H9 (cell line): ENCODE results near the gene MUC7. TPM values are rescaled to one million over a fixed set of nuclear protein-coding genes. Genes with fewer than 3 reads are reported as not detected.

ENCODE experiments used
- DNase-seq: peaks from one replicate; pipeline ENCODE4 v3.0.0-alpha.2; 2017
- H2AFZ ChIP-seq: one replicate; pipeline ENCODE4 v1.6.1; 2013; ENCODE audit warnings: mild to moderate bottlenecking, low read length, control low read depth, moderate library complexity
- H2AK5ac ChIP-seq: 2 replicates; pipeline ENCODE4 v1.6.1; 2013; ENCODE audit warnings: low read length, control low read depth, mixed read lengths; ENCODE audit not compliant: insufficient read length
- H2BK120ac ChIP-seq: one replicate; pipeline ENCODE4 v1.6.1; 2013; ENCODE audit warnings: low read depth, mild to moderate bottlenecking, low read length, control low read depth, inconsistent platforms; ENCODE audit not compliant: poor library complexity, severe bottlenecking
- H2BK12ac ChIP-seq: 2 replicates; pipeline ENCODE4 v1.6.1; 2013; ENCODE audit warnings: low read length, control low read depth, mixed read lengths, low read depth; ENCODE audit not compliant: insufficient read length
- H2BK15ac ChIP-seq: 2 replicates; pipeline ENCODE4 v1.6.1; 2013; ENCODE audit warnings: low read depth, low read length, control low read depth
- H2BK20ac ChIP-seq: one replicate; pipeline ENCODE4 v1.6.1; 2013; ENCODE audit warnings: low read depth, mild to moderate bottlenecking, low read length, control low read depth, inconsistent platforms; ENCODE audit not compliant: poor library complexity, severe bottlenecking
- H2BK5ac ChIP-seq: 2 replicates; pipeline ENCODE4 v1.6.1; 2013; ENCODE audit warnings: low read length, control low read depth, mixed read lengths; ENCODE audit not compliant: insufficient read length
- H3K14ac ChIP-seq: 2 replicates; pipeline ENCODE4 v1.6.1; 2013; ENCODE audit warnings: low read length, control low read depth; ENCODE audit not compliant: insufficient read depth
- H3K18ac ChIP-seq: 2 replicates; pipeline ENCODE4 v1.6.1; 2013; ENCODE audit warnings: low read depth, mild to moderate bottlenecking, mixed read lengths, low read length, control low read depth; ENCODE audit not compliant: insufficient read length
- H3K23ac ChIP-seq: 2 replicates; pipeline ENCODE4 v1.6.1; 2013; ENCODE audit warnings: low read length, control low read depth, mixed read lengths, low read depth; ENCODE audit not compliant: insufficient read length
- H3K23me2 ChIP-seq: 2 replicates; pipeline ENCODE4 v1.6.1; 2013; ENCODE audit warnings: low read depth, mild to moderate bottlenecking, mixed read lengths, low read length, control low read depth; ENCODE audit not compliant: insufficient read length, poor library complexity, severe bottlenecking
- H3K27ac ChIP-seq: 2 replicates; pipeline ENCODE4 v1.5.1; 2013; ENCODE audit warnings: low read length, control low read depth, mixed read lengths, low read depth; ENCODE audit not compliant: insufficient read length
- H3K27me3 ChIP-seq: 2 replicates; pipeline ENCODE4 v1.6.1; 2013; ENCODE audit warnings: low read length, control low read depth, inconsistent platforms; ENCODE audit not compliant: insufficient read depth
- H3K4ac ChIP-seq: 2 replicates; pipeline ENCODE4 v1.6.1; 2013; ENCODE audit warnings: low read depth, mild to moderate bottlenecking, control low read depth, inconsistent platforms, low read length, moderate library complexity
- H3K4me1 ChIP-seq: 2 replicates; pipeline ENCODE4 v1.6.1; 2013; ENCODE audit warnings: low read length, control low read depth, inconsistent platforms; ENCODE audit not compliant: insufficient read depth
- H3K4me2 ChIP-seq: 2 replicates; pipeline ENCODE4 v1.6.1; 2013; ENCODE audit warnings: low read length, control low read depth, mixed read lengths; ENCODE audit not compliant: insufficient read length, insufficient read depth
- H3K56ac ChIP-seq: 2 replicates; pipeline ENCODE4 v1.6.1; 2013; ENCODE audit warnings: low read depth, mild to moderate bottlenecking, mixed read lengths, low read length, control low read depth; ENCODE audit not compliant: insufficient read length
- H3K79me1 ChIP-seq: 2 replicates; pipeline ENCODE4 v1.6.1; 2013; ENCODE audit warnings: low read depth, mild to moderate bottlenecking, moderate library complexity, low read length, control low read depth, inconsistent platforms; ENCODE audit not compliant: insufficient read depth, poor library complexity, severe bottlenecking
- H3K79me2 ChIP-seq: 2 replicates; pipeline ENCODE4 v1.6.1; 2013; ENCODE audit warnings: low read length, control low read depth, inconsistent platforms; ENCODE audit not compliant: insufficient read depth
- H3K9ac ChIP-seq: 2 replicates; pipeline ENCODE4 v1.6.1; 2013; ENCODE audit warnings: low read length, control low read depth, mixed read lengths; ENCODE audit not compliant: insufficient read length; ENCODE audit errors: extremely low read depth
- H3K9me3 ChIP-seq: one replicate; pipeline ENCODE4 v1.6.1; 2013; ENCODE audit warnings: low read depth, low read length, inconsistent platforms; ENCODE audit not compliant: control insufficient read depth
- H3T11ph ChIP-seq: one replicate; pipeline ENCODE4 v1.6.1; 2013; ENCODE audit warnings: mild to moderate bottlenecking, low read length, control low read depth, inconsistent platforms
- H4K20me1 ChIP-seq: one replicate; pipeline ENCODE4 v1.6.1; 2013; ENCODE audit not compliant: control insufficient read depth, insufficient read length, insufficient read depth
- H4K5ac ChIP-seq: 2 replicates; pipeline ENCODE4 v1.6.1; 2013; ENCODE audit warnings: low read depth, mild to moderate bottlenecking, mixed read lengths, low read length, control low read depth; ENCODE audit not compliant: insufficient read length
- H4K8ac ChIP-seq: replicated peaks from 2 replicates; pipeline ENCODE4 v1.6.1; 2013; ENCODE audit warnings: low read length, control low read depth, mixed read lengths, low read depth; ENCODE audit not compliant: insufficient read length
- H4K91ac ChIP-seq: 2 replicates; pipeline ENCODE4 v1.6.1; 2013; ENCODE audit warnings: low read depth, mild to moderate bottlenecking, moderate library complexity, mixed read lengths, low read length, control low read depth; ENCODE audit not compliant: insufficient read length
- H3K27ac Mint-ChIP-seq, 3 experiments: 2 replicates in 2 of 3; 3 replicates in 1 of 3; pipeline ENCODE4 v1.8.0; 2020 to 2021; ENCODE audit warnings: mixed read lengths in 3 of 3, mild to moderate bottlenecking in 1 of 3, moderate library complexity in 1 of 3
- H3K27me3 Mint-ChIP-seq: 2 replicates; pipeline ENCODE4 v1.8.0; 2021; ENCODE audit warnings: low read depth, mild to moderate bottlenecking, moderate library complexity, mixed read lengths
- H3K36me3 Mint-ChIP-seq, 3 experiments: 2 replicates in 2 of 3; 3 replicates in 1 of 3; pipeline ENCODE4 v1.8.0; 2020 to 2021; ENCODE audit warnings: low read depth in 3 of 3, mixed read lengths in 3 of 3; ENCODE audit not compliant: insufficient read depth in 1 of 3
- H3K4me1 Mint-ChIP-seq, 2 experiments: 2 replicates each; pipeline ENCODE4 v1.8.0; 2020; ENCODE audit warnings: mixed read lengths in 2 of 2
- H3K4me3 Mint-ChIP-seq, 2 experiments: 2 replicates in 1 of 2; 3 replicates in 1 of 2; pipeline ENCODE4 v1.8.0; 2020 to 2021; ENCODE audit warnings: mild to moderate bottlenecking in 2 of 2, mixed read lengths in 2 of 2, moderate library complexity in 1 of 2
- H3K9me3 Mint-ChIP-seq, 2 experiments: 2 replicates in 1 of 2; 3 replicates in 1 of 2; pipeline ENCODE4 v1.8.0; 2020; ENCODE audit warnings: mild to moderate bottlenecking in 2 of 2, mixed read lengths in 2 of 2, moderate library complexity in 1 of 2
- WGBS: extraction: QIAGEN DNeasy Blood & Tissue Kit; methylation state at CpG from one replicate; pipeline ENCODE4 v1.1.7; 2013; ENCODE audit warnings: missing lambda C conversion rate, low lambda C conversion rate, mixed read lengths; ENCODE audit not compliant: insufficient read length; ENCODE audit errors: extremely low coverage; 5-methylcytosine and 5-hydroxymethylcytosine counted together
- total RNA-seq: library from RNA; stranded (reverse); gene quantifications from 2 replicates; pipeline ENCODE4 v1.2.1, GENCODE V29; 2021
- TF ChIP-seq, protein P1 (sequence below): fragments of 200-600 bp; sonication (generic); conservative IDR thresholded peaks from 3 replicates; pipeline ENCODE4 v1.8.0; 2021; ENCODE audit warnings: antibody characterized with exemption, mild to moderate bottlenecking

The MUC7 gene
- total RNA-seq, 1 experiment from 2014 or later = not detected

DNA sequence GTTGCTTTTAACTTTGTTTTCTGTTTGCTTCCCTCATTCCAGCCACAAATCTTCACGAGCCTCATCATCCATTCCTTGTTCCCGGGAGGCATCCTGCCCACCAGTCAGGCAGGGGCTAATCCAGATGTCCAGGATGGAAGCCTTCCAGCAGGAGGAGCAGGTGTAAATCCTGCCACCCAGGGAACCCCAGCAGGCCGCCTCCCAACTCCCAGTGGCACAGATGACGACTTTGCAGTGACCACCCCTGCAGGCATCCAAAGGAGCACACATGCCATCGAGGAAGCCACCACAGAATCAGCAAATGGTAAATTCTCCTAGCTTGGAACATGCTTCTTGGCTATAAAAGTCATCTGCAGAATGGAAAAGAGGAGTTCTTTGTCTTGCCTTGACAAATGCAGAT, 59.0 kb downstream of the MUC7 start:
- no peaks in the 10 kb centered on the region; the same call in 1 of the 2 replicates for H3K27me3 Mint-ChIP-seq
- H3K27ac ChIP-seq = no peak overlapping the region
- no peak overlapping the region for H4K8ac ChIP-seq
- no peak overlapping the region for H2BK15ac ChIP-seq
- no peak overlapping the region for H2BK120ac ChIP-seq
- no peak overlapping the region for H3K23ac ChIP-seq
- H3K9me3 Mint-ChIP-seq = no peaks in the 10 kb centered on the region
- no peaks in the 10 kb centered on the region for H3K9me3 ChIP-seq
- no peaks in the 10 kb centered on the region for H3K36me3 Mint-ChIP-seq
- no peak overlapping the region for H3K4me2 ChIP-seq
- H3T11ph ChIP-seq = no peak overlapping the region
- no peaks in the 10 kb centered on the region for H3K79me2 ChIP-seq
- H2AK5ac ChIP-seq = no peak overlapping the region
- no peak overlapping the region for H4K5ac ChIP-seq
- H3K18ac ChIP-seq = no peak overlapping the region
- H3K23me2 ChIP-seq = no peaks in the 10 kb centered on the region
- H3K9ac ChIP-seq = no peak overlapping the region
- no peak overlapping the region for H2AFZ ChIP-seq
- no peak overlapping the region for H3K4ac ChIP-seq
- H3K79me1 ChIP-seq = no peaks in the 10 kb centered on the region
- H3K27me3 ChIP-seq = no peaks in the 10 kb centered on the region
- H4K91ac ChIP-seq = no peak overlapping the region
- TF ChIP-seq, protein P1, sequence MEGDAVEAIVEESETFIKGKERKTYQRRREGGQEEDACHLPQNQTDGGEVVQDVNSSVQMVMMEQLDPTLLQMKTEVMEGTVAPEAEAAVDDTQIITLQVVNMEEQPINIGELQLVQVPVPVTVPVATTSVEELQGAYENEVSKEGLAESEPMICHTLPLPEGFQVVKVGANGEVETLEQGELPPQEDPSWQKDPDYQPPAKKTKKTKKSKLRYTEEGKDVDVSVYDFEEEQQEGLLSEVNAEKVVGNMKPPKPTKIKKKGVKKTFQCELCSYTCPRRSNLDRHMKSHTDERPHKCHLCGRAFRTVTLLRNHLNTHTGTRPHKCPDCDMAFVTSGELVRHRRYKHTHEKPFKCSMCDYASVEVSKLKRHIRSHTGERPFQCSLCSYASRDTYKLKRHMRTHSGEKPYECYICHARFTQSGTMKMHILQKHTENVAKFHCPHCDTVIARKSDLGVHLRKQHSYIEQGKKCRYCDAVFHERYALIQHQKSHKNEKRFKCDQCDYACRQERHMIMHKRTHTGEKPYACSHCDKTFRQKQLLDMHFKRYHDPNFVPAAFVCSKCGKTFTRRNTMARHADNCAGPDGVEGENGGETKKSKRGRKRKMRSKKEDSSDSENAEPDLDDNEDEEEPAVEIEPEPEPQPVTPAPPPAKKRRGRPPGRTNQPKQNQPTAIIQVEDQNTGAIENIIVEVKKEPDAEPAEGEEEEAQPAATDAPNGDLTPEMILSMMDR = no peak
- H3K4me1 ChIP-seq = no peaks in the 10 kb centered on the region
- H3K4me3 Mint-ChIP-seq = no peak overlapping the region
- no peak overlapping the region for H3K14ac ChIP-seq
- DNase-seq = no peak
- no peak overlapping the region for H2BK5ac ChIP-seq
- H4K20me1 ChIP-seq = no peaks in the 10 kb centered on the region
- H3K56ac ChIP-seq = no peak overlapping the region
- H2BK20ac ChIP-seq = no peak overlapping the region
- WGBS = no CpG with 5 or more reads among the region's 5 CpGs
- H3K27ac Mint-ChIP-seq = peak overlapping the region in 1 of 3 experiments; percentile 61; a peak in 2 of 7 replicates
- no peaks in the 10 kb centered on the region for H3K4me1 Mint-ChIP-seq
- H2BK12ac ChIP-seq = no peak overlapping the region
